ENCODE data around the gene TBXAS1. TPM values are rescaled to one million over a fixed set of nuclear protein-coding genes. Genes with fewer than 3 reads are reported as not detected.

Gene TBXAS1
- total and polyA plus RNA-seq, 4 donors, result 19.6 to 126 (median 55.2) TPM

- Histone ChIP-seq H3K36me3 (ENCODE audit: control insufficient read depth in 4 of 4, insufficient read depth in 4 of 4, low read length in 4 of 4) (peaks cover 0 to 4% (median 0%) of the 10 kb centered on the region in 4 donors), H3K9ac (ENCODE audit: insufficient read depth in 1 of 2, low read length in 2 of 2) (no peak overlapping the region), H3K4me1 (ENCODE audit: control insufficient read depth in 5 of 5, insufficient read depth in 5 of 5, low read length in 5 of 5) (no peaks in the 10 kb centered on the region), H3K27ac (ENCODE audit: low read depth in 1 of 2, low read length in 1 of 2) (no peak overlapping the region), H3K9me3 (ENCODE audit: control insufficient read depth in 4 of 4, insufficient read depth in 3 of 4, low read length in 3 of 4) (no peaks in the 10 kb centered on the region), H3K27me3 (ENCODE audit: control insufficient read depth in 3 of 3, insufficient read depth in 3 of 3, low read length in 2 of 3) (no peaks in the 10 kb centered on the region), H3K4me3 (no peak overlapping the region)
- no peak for TF ChIP-seq CTCF (IDR thresholded peaks at IDR 0.05; ENCODE audit: control extremely low read depth, extremely low read depth)
- 90 to 92% methylated on average over 9 of the region's 9 CpGs for WGBS, 2 donors
- DNase-seq (no peak), ATAC-seq (ENCODE audit: insufficient read depth, low FRiP score) (no peak)
Observed at GRCh38 chr7:140010194-140010895, 181.3 kb downstream of the TBXAS1 start.

GRCh38 chr7:140013676-140014075 lies 184.6 kb downstream of the TBXAS1 start:
- no peaks in the 10 kb centered on the region for H3K9me3 ChIP-seq (ENCODE audit: control insufficient read depth in 4 of 4, insufficient read depth in 3 of 4, low read length in 3 of 4)
- 96 to 97% methylated on average over 4 of the region's 4 CpGs for WGBS, 2 donors
- no peak for DNase-seq
- peaks cover 0 to 4% (median 0%) of the 10 kb centered on the region in 4 donors for H3K36me3 ChIP-seq (ENCODE audit: control insufficient read depth in 4 of 4, insufficient read depth in 4 of 4, low read length in 4 of 4)
- no peak for TF ChIP-seq CTCF (IDR thresholded peaks at IDR 0.05; ENCODE audit: control extremely low read depth, extremely low read depth)
- no peak overlapping the region for H3K9ac ChIP-seq (ENCODE audit: insufficient read depth in 1 of 2, low read length in 2 of 2)
- no peak overlapping the region for H3K4me3 ChIP-seq
- no peak overlapping the region for H3K27ac ChIP-seq (ENCODE audit: low read depth in 1 of 2, low read length in 1 of 2)
- ATAC-seq (ENCODE audit: insufficient read depth, low FRiP score), result no peak
- no peaks in the 10 kb centered on the region for H3K27me3 ChIP-seq (ENCODE audit: control insufficient read depth in 3 of 3, insufficient read depth in 3 of 3, low read length in 2 of 3)
- H3K4me1 ChIP-seq (ENCODE audit: control insufficient read depth in 5 of 5, insufficient read depth in 5 of 5, low read length in 5 of 5), result no peaks in the 10 kb centered on the region

- WGBS, 2 donors, result 94 to 95% methylated on average over 10 of the region's 10 CpGs
- ATAC-seq (ENCODE audit: insufficient read depth, low FRiP score), result no peak
- no peak for TF ChIP-seq CTCF (IDR thresholded peaks at IDR 0.05; ENCODE audit: control extremely low read depth, extremely low read depth)
Observed at GRCh38 chr7:140014123-140014522, 185.1 kb downstream of the TBXAS1 start.

More at GRCh38 chr7:140014123-140014522, 185.1 kb downstream of the TBXAS1 start:
- Histone ChIP-seq H3K4me1 (ENCODE audit: control insufficient read depth in 5 of 5, insufficient read depth in 5 of 5, low read length in 5 of 5) (no peaks in the 10 kb centered on the region), H3K27me3 (ENCODE audit: control insufficient read depth in 3 of 3, insufficient read depth in 3 of 3, low read length in 2 of 3) (no peaks in the 10 kb centered on the region), H3K4me3 (no peak overlapping the region), H3K27ac (ENCODE audit: low read depth in 1 of 2, low read length in 1 of 2) (no peak overlapping the region), H3K9ac (ENCODE audit: insufficient read depth in 1 of 2, low read length in 2 of 2) (no peak overlapping the region), H3K9me3 (ENCODE audit: control insufficient read depth in 4 of 4, insufficient read depth in 3 of 4, low read length in 3 of 4) (no peaks in the 10 kb centered on the region), H3K36me3 (ENCODE audit: control insufficient read depth in 4 of 4, insufficient read depth in 4 of 4, low read length in 4 of 4) (peaks cover 0 to 4% (median 0%) of the 10 kb centered on the region in 4 donors)
- DNase-seq, result no peak
